ENCODE measurements around the gene MIS18BP1. TPM values are rescaled to one million over a fixed set of nuclear protein-coding genes. Genes with fewer than 3 reads are reported as not detected.

The MIS18BP1 gene
- total and polyA plus RNA-seq, 9 of the 15 experiments (the other 6 are each of a cell fraction or from before 2014, with no cell fraction given), result 5.0 to 29.1 (median 19.1) TPM

DNA sequence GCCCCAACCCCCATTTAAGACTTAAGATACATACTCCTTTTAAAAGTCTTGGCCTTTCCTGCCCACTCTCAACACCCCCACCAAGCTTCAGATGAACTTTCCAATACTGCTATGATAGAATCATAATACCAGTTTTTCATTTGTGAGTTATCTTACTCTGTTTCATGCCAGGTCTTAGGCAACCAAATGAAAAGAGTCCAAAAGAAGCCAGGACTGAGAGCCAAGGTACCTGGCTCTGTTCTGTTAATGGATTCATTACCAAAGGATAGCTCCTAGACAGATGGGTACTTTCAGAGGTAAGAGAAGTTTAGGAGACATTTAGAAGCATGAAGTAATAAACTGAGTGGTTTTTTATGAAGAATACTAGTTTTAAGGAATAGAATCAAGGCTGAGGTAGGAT lies 83.1 kb downstream of the MIS18BP1 start (continued):
- TF ChIP-seq, protein P1, sequence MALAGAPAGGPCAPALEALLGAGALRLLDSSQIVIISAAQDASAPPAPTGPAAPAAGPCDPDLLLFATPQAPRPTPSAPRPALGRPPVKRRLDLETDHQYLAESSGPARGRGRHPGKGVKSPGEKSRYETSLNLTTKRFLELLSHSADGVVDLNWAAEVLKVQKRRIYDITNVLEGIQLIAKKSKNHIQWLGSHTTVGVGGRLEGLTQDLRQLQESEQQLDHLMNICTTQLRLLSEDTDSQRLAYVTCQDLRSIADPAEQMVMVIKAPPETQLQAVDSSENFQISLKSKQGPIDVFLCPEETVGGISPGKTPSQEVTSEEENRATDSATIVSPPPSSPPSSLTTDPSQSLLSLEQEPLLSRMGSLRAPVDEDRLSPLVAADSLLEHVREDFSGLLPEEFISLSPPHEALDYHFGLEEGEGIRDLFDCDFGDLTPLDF (CRISPR knock-in tag; IDR thresholded peaks at IDR 0.05), result no peak
- TF ChIP-seq ZNF146 (CRISPR knock-in tag; IDR thresholded peaks at IDR 0.05; ENCODE audit: unreplicated experiment), result no peak
- no peak for TF ChIP-seq TRIM28 (IDR thresholded peaks at IDR 0.05)
- TF ChIP-seq, protein P2, sequence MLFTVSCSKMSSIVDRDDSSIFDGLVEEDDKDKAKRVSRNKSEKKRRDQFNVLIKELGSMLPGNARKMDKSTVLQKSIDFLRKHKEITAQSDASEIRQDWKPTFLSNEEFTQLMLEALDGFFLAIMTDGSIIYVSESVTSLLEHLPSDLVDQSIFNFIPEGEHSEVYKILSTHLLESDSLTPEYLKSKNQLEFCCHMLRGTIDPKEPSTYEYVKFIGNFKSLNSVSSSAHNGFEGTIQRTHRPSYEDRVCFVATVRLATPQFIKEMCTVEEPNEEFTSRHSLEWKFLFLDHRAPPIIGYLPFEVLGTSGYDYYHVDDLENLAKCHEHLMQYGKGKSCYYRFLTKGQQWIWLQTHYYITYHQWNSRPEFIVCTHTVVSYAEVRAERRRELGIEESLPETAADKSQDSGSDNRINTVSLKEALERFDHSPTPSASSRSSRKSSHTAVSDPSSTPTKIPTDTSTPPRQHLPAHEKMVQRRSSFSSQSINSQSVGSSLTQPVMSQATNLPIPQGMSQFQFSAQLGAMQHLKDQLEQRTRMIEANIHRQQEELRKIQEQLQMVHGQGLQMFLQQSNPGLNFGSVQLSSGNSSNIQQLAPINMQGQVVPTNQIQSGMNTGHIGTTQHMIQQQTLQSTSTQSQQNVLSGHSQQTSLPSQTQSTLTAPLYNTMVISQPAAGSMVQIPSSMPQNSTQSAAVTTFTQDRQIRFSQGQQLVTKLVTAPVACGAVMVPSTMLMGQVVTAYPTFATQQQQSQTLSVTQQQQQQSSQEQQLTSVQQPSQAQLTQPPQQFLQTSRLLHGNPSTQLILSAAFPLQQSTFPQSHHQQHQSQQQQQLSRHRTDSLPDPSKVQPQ (CRISPR knock-in tag; IDR thresholded peaks at IDR 0.05; ENCODE audit: borderline replicate concordance), result no peak
- no peak for TF ChIP-seq ZNF561 (CRISPR knock-in tag; conservative IDR thresholded peaks at IDR 0.05)

DNA sequence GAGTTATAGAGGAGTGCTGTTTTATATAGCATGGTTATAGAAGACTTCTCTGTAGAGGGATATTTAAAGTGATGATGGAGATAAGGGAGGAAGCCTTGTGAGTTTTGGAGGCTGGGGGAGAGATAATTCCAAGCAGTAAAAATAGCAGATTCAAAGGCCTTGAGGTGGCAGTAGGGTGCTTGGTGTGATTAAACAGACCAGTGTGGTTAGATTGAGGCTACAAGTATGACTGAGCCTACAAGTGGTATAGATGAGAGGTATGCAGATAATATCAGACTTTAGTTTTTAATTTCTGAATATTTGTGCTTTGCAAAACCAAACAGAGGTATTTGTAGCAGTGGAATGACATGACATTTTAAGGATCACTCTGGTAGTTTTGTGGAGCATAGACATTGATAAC lies 96.9 kb downstream of the MIS18BP1 start:
- FAIRE-seq, result no peak

More for the DNA sequence above, 96.9 kb downstream of the MIS18BP1 start:
- Histone ChIP-seq H3K36me3 (ENCODE audit: control insufficient read depth, insufficient read depth, low read length) (peaks cover 17% of the 10 kb centered on the region; the same call in 1 of the 3 replicates), H3K4me3 (no peak overlapping the region), H3K4me1 (replicated peaks in 1 of 2; ENCODE audit: control insufficient read depth in 2 of 2, insufficient read depth in 2 of 2, low read length in 2 of 2) (no peaks in the 10 kb centered on the region; a peak in 1 of 5 replicates), H3K9me1 (ENCODE audit: control insufficient read depth, insufficient read depth, low read length) (no peaks in the 10 kb centered on the region), H3K4me2 (ENCODE audit: insufficient read depth, low read length) (no peak overlapping the region), H3K79me2 (ENCODE audit: control insufficient read depth, insufficient read depth, low read length) (no peaks in the 10 kb centered on the region), H3K9me3 (replicated peaks; ENCODE audit: control insufficient read depth, insufficient read depth, low read depth, low read length) (no peaks in the 10 kb centered on the region), H3K9ac (ENCODE audit: insufficient read depth in 1 of 2, low read depth in 2 of 2, low read length in 2 of 2) (no peak overlapping the region), H3K27ac (ENCODE audit: extremely low read depth, low read depth, low read length) (no peak overlapping the region), H3K27me3 (ENCODE audit: control insufficient read depth in 2 of 2, insufficient read depth in 2 of 2, low read length in 2 of 2) (no peaks in the 10 kb centered on the region), H2AFZ (ENCODE audit: low read depth, low read length) (no peak overlapping the region), H4K20me1 (replicated peaks; ENCODE audit: control insufficient read depth, insufficient read depth, low read length) (no peaks in the 10 kb centered on the region)
- ATAC-seq (no peak), DNase-seq (ENCODE audit: extremely low read depth in 1 of 4, low spot score in 3 of 4) (no peak)
- CTCF ChIA-PET (ENCODE audit: low intra/inter-chr PET ratio), result no interaction called here
- intact Hi-C loops (cut with micrococcal nuclease), result no loop called here
- TF ChIP-seq, protein P3, sequence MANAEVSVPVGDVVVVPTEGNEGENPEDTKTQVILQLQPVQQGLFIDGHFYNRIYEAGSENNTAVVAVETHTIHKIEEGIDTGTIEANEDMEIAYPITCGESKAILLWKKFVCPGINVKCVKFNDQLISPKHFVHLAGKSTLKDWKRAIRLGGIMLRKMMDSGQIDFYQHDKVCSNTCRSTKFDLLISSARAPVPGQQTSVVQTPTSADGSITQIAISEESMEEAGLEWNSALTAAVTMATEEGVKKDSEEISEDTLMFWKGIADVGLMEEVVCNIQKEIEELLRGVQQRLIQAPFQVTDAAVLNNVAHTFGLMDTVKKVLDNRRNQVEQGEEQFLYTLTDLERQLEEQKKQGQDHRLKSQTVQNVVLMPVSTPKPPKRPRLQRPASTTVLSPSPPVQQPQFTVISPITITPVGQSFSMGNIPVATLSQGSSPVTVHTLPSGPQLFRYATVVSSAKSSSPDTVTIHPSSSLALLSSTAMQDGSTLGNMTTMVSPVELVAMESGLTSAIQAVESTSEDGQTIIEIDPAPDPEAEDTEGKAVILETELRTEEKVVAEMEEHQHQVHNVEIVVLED (CRISPR knock-in tag; IDR thresholded peaks at IDR 0.05), result no peak
- TF ChIP-seq HSF4 (CRISPR knock-in tag; IDR thresholded peaks at IDR 0.05; ENCODE audit: borderline replicate concordance), result no peak
- TF ChIP-seq, protein P4, sequence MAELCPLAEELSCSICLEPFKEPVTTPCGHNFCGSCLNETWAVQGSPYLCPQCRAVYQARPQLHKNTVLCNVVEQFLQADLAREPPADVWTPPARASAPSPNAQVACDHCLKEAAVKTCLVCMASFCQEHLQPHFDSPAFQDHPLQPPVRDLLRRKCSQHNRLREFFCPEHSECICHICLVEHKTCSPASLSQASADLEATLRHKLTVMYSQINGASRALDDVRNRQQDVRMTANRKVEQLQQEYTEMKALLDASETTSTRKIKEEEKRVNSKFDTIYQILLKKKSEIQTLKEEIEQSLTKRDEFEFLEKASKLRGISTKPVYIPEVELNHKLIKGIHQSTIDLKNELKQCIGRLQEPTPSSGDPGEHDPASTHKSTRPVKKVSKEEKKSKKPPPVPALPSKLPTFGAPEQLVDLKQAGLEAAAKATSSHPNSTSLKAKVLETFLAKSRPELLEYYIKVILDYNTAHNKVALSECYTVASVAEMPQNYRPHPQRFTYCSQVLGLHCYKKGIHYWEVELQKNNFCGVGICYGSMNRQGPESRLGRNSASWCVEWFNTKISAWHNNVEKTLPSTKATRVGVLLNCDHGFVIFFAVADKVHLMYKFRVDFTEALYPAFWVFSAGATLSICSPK (IDR thresholded peaks at IDR 0.05; ENCODE audit: borderline replicate concordance), result no peak
- TF ChIP-seq ZNF165 (CRISPR knock-in tag; IDR thresholded peaks at IDR 0.05; ENCODE audit: borderline replicate concordance), result no peak
- TF ChIP-seq KDM1A (IDR thresholded peaks at IDR 0.05), result no peak
- TF ChIP-seq RBM15 (IDR thresholded peaks at IDR 0.05; ENCODE audit: insufficient read depth, low read length), result no peak
- in situ Hi-C loops (cut with MboI), result no loop called here
- no TSS peak for BruUV-seq (replicated peaks)
- POLR2A ChIA-PET, result interaction anchor here (1.2 kb wide), 1 partner anchor 9 kb away, joined by 3 read pairs; no protein-coding TSS in a partner anchor

Data from K562 (cell line).